Measurements from ENCODE around the gene PCSK5.
A peak's percentile ranks its signal among the peaks of the same experiment; 100 is the strongest.

PCSK5 gene

GRCh38 chr9:75889577-75889976 lies 896 bp upstream of the PCSK5 start:
- H3K27ac ChIP-seq: no peak overlapping the region
- no peaks in the 10 kb centered on the region for H3K36me3 ChIP-seq
- no peak for TF ChIP-seq CTCF (IDR thresholded peaks at IDR 0.05)
- H3K4me3 ChIP-seq (ENCODE audit: low read depth in 1 of 2, low read length in 1 of 2): peak overlapping the region; percentile 59 to 65
- no peaks in the 10 kb centered on the region for H3K9me3 ChIP-seq
- peaks cover 84% of the 10 kb centered on the region for H3K27me3 ChIP-seq
- peaks cover 32% of the 10 kb centered on the region in 2 experiments for H3K4me1 ChIP-seq (ENCODE audit: control insufficient read depth in 1 of 2, insufficient read depth in 1 of 2, low read depth in 1 of 2, low read length in 1 of 2)

- Histone ChIP-seq H3K4me3 (ENCODE audit: low read depth in 1 of 2, low read length in 1 of 2) (peak overlapping the region; percentile 59 to 65), H3K36me3 (no peaks in the 10 kb centered on the region), H3K27ac (no peak overlapping the region), H3K27me3 (peaks cover 88% of the 10 kb centered on the region), H3K9me3 (no peaks in the 10 kb centered on the region), H3K4me1 (ENCODE audit: control insufficient read depth in 1 of 2, insufficient read depth in 1 of 2, low read depth in 1 of 2, low read length in 1 of 2) (peaks cover 32% of the 10 kb centered on the region in 2 experiments)
- TF ChIP-seq CTCF (IDR thresholded peaks at IDR 0.05): no peak
Measured at GRCh38 chr9:75889977-75890471, 449 bp upstream of the PCSK5 start.

GRCh38 chr9:75891277-75891741 lies 836 bp downstream of the PCSK5 start:
- no peaks in the 10 kb centered on the region for H3K9me3 ChIP-seq
- no peak for TF ChIP-seq CTCF (IDR thresholded peaks at IDR 0.05)
- H3K4me1 ChIP-seq (ENCODE audit: control insufficient read depth in 1 of 2, insufficient read depth in 1 of 2, low read depth in 1 of 2, low read length in 1 of 2): peaks cover 32% of the 10 kb centered on the region in 2 experiments
- H3K4me3 ChIP-seq (ENCODE audit: low read depth in 1 of 2, low read length in 1 of 2): peak overlapping the region; percentile 59 to 65
- no peak overlapping the region for H3K27ac ChIP-seq
- H3K36me3 ChIP-seq: no peaks in the 10 kb centered on the region
- H3K27me3 ChIP-seq: peaks cover 99% of the 10 kb centered on the region

- Histone ChIP-seq H3K27me3 (peaks cover 95% of the 10 kb centered on the region), H3K27ac (no peak overlapping the region), H3K4me1 (ENCODE audit: control insufficient read depth in 1 of 2, insufficient read depth in 1 of 2, low read depth in 1 of 2, low read length in 1 of 2) (peaks cover 32% of the 10 kb centered on the region in 2 experiments), H3K9me3 (no peaks in the 10 kb centered on the region), H3K4me3 (ENCODE audit: low read depth in 1 of 2, low read length in 1 of 2) (peak overlapping the region; percentile 59 to 65), H3K36me3 (no peaks in the 10 kb centered on the region)
- no peak for TF ChIP-seq CTCF (IDR thresholded peaks at IDR 0.05)
Measured at GRCh38 chr9:75891771-75892215, 1.3 kb downstream of the PCSK5 start.

- H3K4me3 ChIP-seq (ENCODE audit: low read depth in 1 of 2, low read length in 1 of 2): peak overlapping the region; percentile 59 to 65
- no peak for TF ChIP-seq CTCF (IDR thresholded peaks at IDR 0.05)
- H3K27me3 ChIP-seq: peaks cover 90% of the 10 kb centered on the region
- no peaks in the 10 kb centered on the region for H3K36me3 ChIP-seq
- H3K9me3 ChIP-seq: no peaks in the 10 kb centered on the region
- no peak overlapping the region for H3K27ac ChIP-seq
- H3K4me1 ChIP-seq (ENCODE audit: control insufficient read depth in 1 of 2, insufficient read depth in 1 of 2, low read depth in 1 of 2, low read length in 1 of 2): peaks cover 32% of the 10 kb centered on the region in 2 experiments
Measured at GRCh38 chr9:75892216-75892911, 1.9 kb downstream of the PCSK5 start.
